GM18526 (cell line): ENCODE results near the gene PCSK9.

ENCODE experiments used
- POLR2A ChIP-seq: IDR thresholded peaks from 3 replicates; pipeline ENCODE4 v1.6.1; 2011; ENCODE audit not compliant: insufficient read length; ENCODE audit errors: extremely low read depth

PCSK9 gene

GRCh38 chr1:55107101-55107500 lies 67.8 kb downstream of the PCSK9 start:
- no peak for TF ChIP-seq POLR2A
